SK-N-SH (cell line): ENCODE measurements around the gene CILP.

Experiments used
- CTCF ChIP-seq: fragments of 200-600 bp; sonication (generic); IDR thresholded peaks from 2 replicates; pipeline ENCODE4 v1.6.1; 2017; ENCODE audit warnings: antibody characterized with exemption, mild to moderate bottlenecking, moderate library complexity
- EP300 ChIP-seq, 2 experiments: IDR thresholded peaks; 2 replicates each; pipeline versions ENCODE4 v1.4.0 to v1.6.1; 2012; ENCODE audit warnings: borderline replicate concordance in 1 of 2, low read depth in 1 of 2, low read length in 1 of 2
- NRF1 ChIP-seq: IDR thresholded peaks from 2 replicates; pipeline ENCODE4 v1.6.1; 2012; ENCODE audit warnings: low read depth, mild to moderate bottlenecking, low read length
- RCOR1 ChIP-seq: fragments of 150-350 bp; IDR thresholded peaks from 2 replicates; pipeline ENCODE4 v1.6.1; 2017; ENCODE audit warnings: antibody characterized with exemption, low read length

- no peak for TF ChIP-seq EP300 (IDR thresholded peaks at IDR 0.05; ENCODE audit: borderline replicate concordance in 1 of 2, low read depth in 1 of 2, low read length in 1 of 2)
- TF ChIP-seq CTCF = no peak
- TF ChIP-seq RCOR1 = no peak
- no peak for TF ChIP-seq NRF1
Measured at GRCh38 chr15:65215496-65215895, 4.2 kb upstream of the CILP start.
